HepG2 (cell line): ENCODE measurements around the gene TMED6. TPM values are rescaled to one million over a fixed set of nuclear protein-coding genes. Genes with fewer than 3 reads are reported as not detected.

Experiments used
- DMTF1 ChIP-seq: sonication (generic); formaldehyde crosslinking; IDR thresholded peaks from 2 replicates; pipeline ENCODE4 v1.4.0; 2020; ENCODE audit warnings: mild to moderate bottlenecking, missing genetic modification reagents
- FOXP4 ChIP-seq: sonication (generic); formaldehyde crosslinking; IDR thresholded peaks from 2 replicates; pipeline ENCODE4 v1.4.0; 2020; ENCODE audit warnings: missing genetic modification reagents
- RBFOX2 ChIP-seq: fragments of 200-400 bp; formaldehyde crosslinking; IDR thresholded peaks from 2 replicates; pipeline ENCODE4 v1.6.1; 2017; ENCODE audit warnings: low read depth, mild to moderate bottlenecking, low read length
- SNRNP70 ChIP-seq: fragments of 200-400 bp; formaldehyde crosslinking; IDR thresholded peaks from 2 replicates; pipeline ENCODE4 v1.6.1; 2017; ENCODE audit warnings: mild to moderate bottlenecking, low read depth, low read length, moderate library complexity
- USF2 ChIP-seq, 2 experiments: sonication (generic) in 1 of 2; formaldehyde crosslinking in 1 of 2; IDR thresholded peaks; 2 replicates each; pipeline versions ENCODE4 v1.5.1 to v1.6.1; 2011 to 2020; ENCODE audit warnings: borderline replicate concordance in 1 of 2, low read depth in 1 of 2, low read length in 1 of 2, mild to moderate bottlenecking in 1 of 2, missing genetic modification reagents in 1 of 2, moderate library complexity in 1 of 2
- ZFP36 ChIP-seq: fragments of 150-350 bp; IDR thresholded peaks from 2 replicates; pipeline ENCODE4 v1.6.1; 2018; ENCODE audit warnings: borderline replicate concordance, low read length, low read depth; ENCODE audit not compliant: partially characterized antibody
- ZMYM3 ChIP-seq: sonication (generic); formaldehyde crosslinking; IDR thresholded peaks from 2 replicates; pipeline ENCODE4 v1.5.1; 2020; ENCODE audit warnings: mild to moderate bottlenecking, missing genetic modification reagents
- ZNF160 ChIP-seq: sonication (generic); formaldehyde crosslinking; IDR thresholded peaks from 2 replicates; pipeline ENCODE4 v1.8.0; 2022; ENCODE audit warnings: mild to moderate bottlenecking, inconsistent platforms, missing genetic modification reagents
- ZNF282 ChIP-seq: fragments of 450-650 bp; IDR thresholded peaks from 2 replicates; pipeline ENCODE4 v1.6.1; 2018; ENCODE audit not compliant: partially characterized antibody
- ZNF362 ChIP-seq: sonication (generic); formaldehyde crosslinking; IDR thresholded peaks from 2 replicates; pipeline ENCODE4 v1.4.0; 2020; ENCODE audit warnings: missing genetic modification reagents, mild to moderate bottlenecking, borderline replicate concordance
- ZNF770 ChIP-seq: sonication (generic); formaldehyde crosslinking; IDR thresholded peaks from 2 replicates; pipeline ENCODE4 v1.5.0; 2020; ENCODE audit warnings: mild to moderate bottlenecking, missing genetic modification reagents
- ZNF776 ChIP-seq: sonication (generic); formaldehyde crosslinking; IDR thresholded peaks from 2 replicates; pipeline ENCODE4 v1.4.0; 2020; ENCODE audit warnings: mild to moderate bottlenecking, missing genetic modification reagents
- polyA plus RNA-seq, 8 experiments: library from polyadenylated mRNA; depleted of rRNA in 3 of 8; stranded (reverse) in 7 of 8; unstranded in 1 of 8; fragments of >200 nt; fragmentation: Illumina TruSeq in 4 of 8; extraction: Trizol in 4 of 8; gene quantifications; 2 replicates each; pipeline versions ENCODE4 v1.2.1 to v1.2.3, GENCODE V29; 2011 to 2016; ENCODE audit warnings: low read depth in 4 of 8, missing spikeins in 1 of 8, mixed read lengths in 1 of 8; ENCODE audit not compliant: insufficient read depth in 1 of 8
- total RNA-seq, 5 experiments: library from RNA; depleted of rRNA; stranded (reverse); fragments of >200 nt; fragmentation: Illumina TruSeq; extraction: Trizol; gene quantifications; 2 replicates each; pipeline ENCODE4 v1.2.3, GENCODE V29; 2016; ENCODE audit warnings: low read depth in 1 of 5
- TF ChIP-seq, protein P1 (sequence below): IDR thresholded peaks from 2 replicates; pipeline ENCODE4 v1.6.1; 2016; ENCODE audit warnings: low read depth, borderline replicate concordance
- TF ChIP-seq, protein P2 (sequence below): sonication (generic); formaldehyde crosslinking; IDR thresholded peaks from 2 replicates; pipeline ENCODE4 v1.8.0; 2022; ENCODE audit warnings: mild to moderate bottlenecking, missing genetic modification reagents, moderate library complexity

Gene TMED6
- total and polyA plus RNA-seq, 2 of the 13 experiments (the other 11 are each of a cell fraction or from before 2014, with no cell fraction given), result 9.8 to 14.4 TPM

DNA sequence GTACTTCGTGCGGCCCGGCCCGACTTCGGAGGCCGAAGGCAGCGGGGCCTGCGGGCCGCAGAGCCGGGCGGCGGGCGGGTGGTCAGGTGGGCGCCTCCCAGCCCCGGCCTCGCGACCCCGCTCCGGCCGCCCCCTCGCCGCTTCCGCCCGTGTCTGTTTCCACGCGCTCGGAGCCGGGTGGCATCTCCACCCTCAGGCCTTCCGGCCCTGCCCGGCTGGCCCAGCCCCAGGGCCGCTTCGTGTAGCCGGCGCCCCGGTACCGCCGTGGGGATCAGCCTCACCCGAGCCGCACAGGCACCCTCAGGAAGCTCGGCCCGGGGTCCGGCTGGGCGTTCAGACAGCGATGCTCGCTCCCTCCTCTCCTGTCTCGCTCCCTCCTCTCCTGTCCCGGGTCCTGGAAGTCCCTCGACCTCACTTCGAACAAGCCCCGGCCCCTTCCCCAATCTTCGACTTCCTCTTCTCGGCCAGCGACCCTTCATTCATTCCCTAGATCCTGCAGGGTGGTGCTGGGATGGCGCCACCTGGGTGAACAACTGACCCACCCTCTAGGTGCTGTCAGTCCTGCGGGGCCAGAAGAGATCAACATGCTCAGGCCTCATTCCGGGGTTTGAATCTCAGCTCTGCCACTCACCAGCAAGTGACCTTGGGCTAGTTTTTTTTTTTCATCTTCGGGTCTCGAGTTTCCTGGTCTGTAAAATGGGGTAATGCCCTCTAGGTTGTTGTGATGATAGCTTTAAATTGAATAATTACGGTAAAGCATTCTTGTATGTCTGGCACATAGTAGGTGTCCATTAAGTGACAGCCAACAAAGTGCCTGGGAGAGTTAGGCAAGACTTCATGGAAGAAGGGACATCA, 39.8 kb downstream of the TMED6 start (continued):
- TF ChIP-seq USF2 (IDR thresholded peaks at IDR 0.05; ENCODE audit: low read depth, low read length) (no peak), USF2 (CRISPR knock-in tag; IDR thresholded peaks at IDR 0.05; ENCODE audit: borderline replicate concordance) (no peak), RBFOX2 (peak; percentile 73), FOXP4 (CRISPR knock-in tag) (0 out of 2 replicates have a peak, but pooled peaks have one; percentile 54), ZNF160 (CRISPR knock-in tag) (no peak; the same call in none of the 2 replicates), ZNF362 (CRISPR knock-in tag) (peak; percentile 92), ZNF770 (peak; percentile 71; the same call in 1 of the 2 replicates), ZFP36 (no peak), DMTF1 (0 out of 2 replicates have a peak, but pooled peaks have one; percentile 71), ZNF776 (CRISPR knock-in tag) (peak; percentile 79; the same call in 1 of the 2 replicates), SNRNP70 (no peak), ZNF282 (no peak), ZMYM3 (CRISPR knock-in tag) (peak; percentile 86)
- TF ChIP-seq, protein P1, sequence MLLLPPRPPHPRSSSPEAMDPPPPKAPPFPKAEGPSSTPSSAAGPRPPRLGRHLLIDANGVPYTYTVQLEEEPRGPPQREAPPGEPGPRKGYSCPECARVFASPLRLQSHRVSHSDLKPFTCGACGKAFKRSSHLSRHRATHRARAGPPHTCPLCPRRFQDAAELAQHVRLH (CRISPR knock-in tag), result 0 out of 2 replicates have a peak, but pooled peaks have one; percentile 17
- TF ChIP-seq, protein P2, sequence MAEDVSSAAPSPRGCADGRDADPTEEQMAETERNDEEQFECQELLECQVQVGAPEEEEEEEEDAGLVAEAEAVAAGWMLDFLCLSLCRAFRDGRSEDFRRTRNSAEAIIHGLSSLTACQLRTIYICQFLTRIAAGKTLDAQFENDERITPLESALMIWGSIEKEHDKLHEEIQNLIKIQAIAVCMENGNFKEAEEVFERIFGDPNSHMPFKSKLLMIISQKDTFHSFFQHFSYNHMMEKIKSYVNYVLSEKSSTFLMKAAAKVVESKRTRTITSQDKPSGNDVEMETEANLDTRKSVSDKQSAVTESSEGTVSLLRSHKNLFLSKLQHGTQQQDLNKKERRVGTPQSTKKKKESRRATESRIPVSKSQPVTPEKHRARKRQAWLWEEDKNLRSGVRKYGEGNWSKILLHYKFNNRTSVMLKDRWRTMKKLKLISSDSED (CRISPR knock-in tag), result no peak
